ENCODE results near the gene SLC22A7.

SLC22A7 gene

DNA sequence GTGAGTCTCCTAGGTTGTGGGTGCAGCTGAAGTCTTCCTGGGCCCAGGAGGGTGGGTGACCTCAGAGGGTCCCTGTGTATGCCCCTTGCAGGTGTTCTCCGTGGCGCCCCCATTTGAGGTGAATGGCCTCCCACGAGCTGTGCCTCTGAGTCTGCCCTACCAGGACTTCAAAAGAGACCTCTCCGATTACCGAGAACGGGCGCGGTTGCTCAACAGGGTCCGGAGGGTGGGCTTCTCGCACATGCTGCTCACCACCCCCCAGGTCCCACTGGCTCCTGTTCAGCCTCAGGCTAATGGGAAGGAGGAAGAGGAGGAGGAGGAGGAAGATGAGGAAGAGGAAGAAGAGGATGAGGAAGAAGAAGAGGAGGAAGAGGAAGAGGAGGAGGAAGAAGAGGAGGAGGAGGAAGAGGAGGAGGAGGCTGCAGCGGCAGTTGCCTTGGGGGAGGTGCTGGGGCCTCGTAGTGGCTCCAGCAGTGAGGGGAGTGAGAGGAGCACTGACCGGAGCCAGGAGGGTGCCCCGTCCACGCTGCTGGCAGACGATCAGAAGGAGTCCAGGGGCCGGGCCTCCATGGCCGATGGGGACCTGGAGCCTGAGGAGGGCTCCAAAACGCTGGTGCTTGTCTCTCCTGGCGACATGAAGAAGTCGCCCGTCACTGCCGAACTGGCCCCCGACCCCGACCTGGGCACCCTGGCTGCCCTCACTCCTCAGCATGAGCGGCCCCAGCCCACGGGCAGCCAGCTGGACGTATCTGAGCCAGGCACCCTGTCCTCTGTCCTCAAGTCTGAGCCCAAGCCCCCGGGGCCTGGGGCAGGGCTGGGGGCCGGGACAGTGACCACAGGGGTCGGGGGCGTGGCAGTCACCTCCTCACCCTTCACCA lies 15.2 kb upstream of the SLC22A7 start:
- DNase-seq (ENCODE audit: extremely low read depth in 1 of 2, low read depth in 1 of 2) = no peak

DNA sequence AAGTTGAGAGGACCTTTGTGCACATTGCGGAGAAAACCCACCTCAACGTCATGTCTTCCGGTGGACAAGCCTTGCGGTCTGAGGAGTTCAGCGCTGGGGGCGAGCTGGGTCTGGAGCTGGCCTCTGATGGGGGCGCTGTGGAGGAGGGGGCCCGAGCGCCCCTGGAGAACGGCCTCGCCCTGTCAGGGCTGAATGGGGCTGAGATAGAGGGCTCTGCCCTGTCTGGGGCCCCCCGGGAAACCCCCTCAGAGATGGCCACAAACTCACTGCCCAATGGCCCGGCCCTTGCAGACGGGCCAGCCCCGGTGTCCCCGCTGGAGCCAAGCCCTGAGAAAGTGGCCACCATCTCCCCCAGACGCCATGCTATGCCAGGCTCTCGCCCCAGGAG lies 14.6 kb upstream of the SLC22A7 start:
- DNase-seq (ENCODE audit: extremely low read depth in 1 of 2, low read depth in 1 of 2) = no peak

DNA sequence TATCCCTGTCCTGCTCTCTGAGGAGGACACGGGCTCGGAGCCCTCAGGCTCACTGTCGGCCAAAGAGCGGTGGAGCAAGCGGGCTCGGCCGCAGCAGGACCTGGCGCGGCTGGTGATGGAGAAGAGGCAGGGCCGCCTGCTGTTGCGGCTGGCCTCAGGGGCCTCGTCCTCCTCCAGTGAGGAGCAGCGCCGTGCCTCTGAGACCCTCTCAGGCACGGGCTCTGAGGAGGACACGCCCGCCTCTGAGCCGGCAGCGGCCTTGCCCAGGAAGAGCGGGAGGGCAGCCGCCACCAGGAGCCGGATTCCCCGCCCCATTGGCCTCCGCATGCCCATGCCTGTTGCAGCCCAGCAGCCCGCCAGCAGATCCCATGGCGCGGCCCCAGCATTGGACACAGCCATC lies 14.2 kb upstream of the SLC22A7 start:
- DNase-seq (ENCODE audit: extremely low read depth in 1 of 2, low read depth in 1 of 2) = no peak

DNA sequence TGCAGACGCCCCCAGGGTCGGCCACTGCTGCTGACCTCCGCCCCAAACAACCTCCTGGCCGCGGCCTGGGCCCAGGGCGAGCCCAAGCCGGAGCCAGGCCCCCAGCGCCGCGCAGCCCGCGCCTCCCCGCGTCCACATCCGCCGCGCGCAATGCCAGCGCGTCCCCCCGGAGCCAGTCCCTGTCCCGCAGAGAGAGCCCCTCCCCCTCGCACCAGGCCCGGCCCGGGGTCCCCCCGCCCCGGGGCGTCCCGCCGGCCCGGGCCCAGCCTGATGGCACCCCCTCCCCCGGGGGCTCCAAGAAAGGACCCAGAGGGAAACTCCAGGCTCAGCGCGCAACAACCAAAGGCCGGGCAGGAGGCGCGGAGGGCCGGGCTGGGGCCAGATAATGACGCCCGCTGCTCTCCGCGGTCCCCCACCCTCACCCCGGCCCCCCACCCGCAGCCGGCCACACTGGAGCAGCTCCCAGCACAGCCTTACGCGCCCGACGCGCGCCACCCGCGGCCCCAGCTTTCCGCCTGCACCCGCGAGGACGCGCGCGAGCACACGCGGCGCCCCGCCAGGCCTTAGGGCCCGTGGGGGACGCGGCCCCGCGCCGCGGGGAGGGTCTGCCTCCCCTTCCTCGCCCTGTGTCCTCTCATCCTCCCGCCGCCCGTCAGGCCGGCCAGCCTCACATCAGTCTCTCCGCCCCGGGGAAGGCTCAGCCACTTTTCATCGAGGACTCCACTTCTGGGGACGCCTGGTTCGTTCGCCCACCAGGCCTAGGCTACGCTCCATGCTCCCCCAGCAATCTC lies 12.9 kb upstream of the SLC22A7 start:
- no peak for DNase-seq (ENCODE audit: extremely low read depth in 1 of 2, low read depth in 1 of 2)

DNA sequence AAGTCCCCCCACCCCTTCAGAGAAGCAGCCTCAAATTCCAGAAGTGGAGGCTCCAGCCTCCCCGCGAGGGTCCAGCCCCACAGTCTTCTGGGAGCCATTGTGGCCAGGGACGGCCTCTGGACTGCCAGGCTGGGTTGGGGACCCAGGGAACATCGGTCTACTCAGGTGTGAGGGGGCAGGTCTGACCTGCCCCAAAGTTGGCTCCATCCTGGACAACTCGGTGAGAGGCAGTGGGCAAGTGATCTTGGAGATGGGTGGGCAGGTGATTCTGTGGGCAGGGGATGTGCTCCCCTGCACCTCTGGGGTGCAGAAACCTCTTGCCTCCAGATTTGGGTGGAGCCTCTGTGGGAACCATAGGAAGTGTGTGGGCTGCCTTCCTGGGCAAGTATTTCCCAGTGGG lies 12.2 kb upstream of the SLC22A7 start:
- no peak for DNase-seq (ENCODE audit: extremely low read depth in 1 of 2, low read depth in 1 of 2)

DNA sequence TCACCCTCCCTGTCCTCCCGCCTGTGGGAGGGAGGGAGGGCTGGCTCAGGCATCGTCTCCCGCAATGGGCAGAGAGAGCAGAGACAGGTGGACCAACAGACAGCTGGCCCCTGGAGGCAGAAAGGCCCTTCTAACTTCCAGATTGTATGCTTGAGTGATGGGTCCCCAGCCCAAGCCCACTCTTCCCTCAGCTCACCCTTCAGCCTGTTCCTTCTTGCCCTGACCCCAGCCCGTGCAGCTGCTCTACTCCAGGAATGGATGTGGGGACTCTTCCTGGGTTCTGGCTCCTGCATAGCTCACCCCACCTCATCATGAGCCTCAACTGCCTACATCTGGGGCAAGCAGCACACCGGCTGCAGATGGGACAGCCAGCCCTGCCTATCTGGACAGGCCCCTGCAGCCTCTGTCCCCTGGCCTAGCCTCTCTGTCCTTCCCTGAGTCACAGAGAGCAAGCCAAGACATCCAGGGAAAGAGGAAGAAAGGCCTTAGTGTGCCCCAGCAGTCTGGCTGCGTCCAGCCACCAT lies 11.5 kb upstream of the SLC22A7 start:
- DNase-seq (ENCODE audit: extremely low read depth in 1 of 2, low read depth in 1 of 2) = no peak

DNA sequence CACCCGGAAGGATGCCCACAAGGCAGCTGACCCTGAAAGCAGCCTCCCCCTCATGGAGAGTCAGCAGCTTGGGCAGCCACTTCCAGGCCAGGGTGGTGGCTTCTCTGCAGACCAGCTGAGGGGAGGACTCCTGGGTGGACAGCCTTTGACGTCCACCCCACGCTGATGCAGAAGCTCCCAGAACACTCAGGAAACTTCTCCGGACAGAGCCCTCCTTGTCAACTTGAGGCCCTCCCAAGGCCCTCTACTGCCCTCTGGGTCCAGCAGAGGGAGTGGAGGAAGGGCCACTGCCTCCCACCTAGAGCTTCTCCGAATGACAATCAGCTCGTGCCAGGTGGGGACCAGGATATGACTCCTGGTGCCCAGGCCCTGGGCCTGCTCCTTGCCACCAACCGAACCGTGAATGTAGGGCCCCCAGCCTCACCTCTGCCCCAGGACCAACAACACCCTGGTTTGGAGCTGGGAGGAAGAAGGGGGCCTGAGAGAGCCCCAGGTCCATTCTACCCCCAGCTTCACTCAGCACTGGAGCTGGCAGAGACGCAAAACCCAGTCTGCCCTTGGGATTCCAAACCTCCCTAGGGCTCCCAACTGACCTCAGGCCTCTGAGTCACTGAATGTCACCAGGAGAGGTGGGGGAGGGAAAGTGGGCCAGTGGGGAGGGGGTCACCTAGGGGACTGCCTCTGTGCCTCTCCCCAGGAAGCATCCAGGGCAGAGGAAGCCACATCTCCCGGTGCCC lies 10.9 kb upstream of the SLC22A7 start:
- no peak for DNase-seq (ENCODE audit: extremely low read depth in 1 of 2, low read depth in 1 of 2)

DNA sequence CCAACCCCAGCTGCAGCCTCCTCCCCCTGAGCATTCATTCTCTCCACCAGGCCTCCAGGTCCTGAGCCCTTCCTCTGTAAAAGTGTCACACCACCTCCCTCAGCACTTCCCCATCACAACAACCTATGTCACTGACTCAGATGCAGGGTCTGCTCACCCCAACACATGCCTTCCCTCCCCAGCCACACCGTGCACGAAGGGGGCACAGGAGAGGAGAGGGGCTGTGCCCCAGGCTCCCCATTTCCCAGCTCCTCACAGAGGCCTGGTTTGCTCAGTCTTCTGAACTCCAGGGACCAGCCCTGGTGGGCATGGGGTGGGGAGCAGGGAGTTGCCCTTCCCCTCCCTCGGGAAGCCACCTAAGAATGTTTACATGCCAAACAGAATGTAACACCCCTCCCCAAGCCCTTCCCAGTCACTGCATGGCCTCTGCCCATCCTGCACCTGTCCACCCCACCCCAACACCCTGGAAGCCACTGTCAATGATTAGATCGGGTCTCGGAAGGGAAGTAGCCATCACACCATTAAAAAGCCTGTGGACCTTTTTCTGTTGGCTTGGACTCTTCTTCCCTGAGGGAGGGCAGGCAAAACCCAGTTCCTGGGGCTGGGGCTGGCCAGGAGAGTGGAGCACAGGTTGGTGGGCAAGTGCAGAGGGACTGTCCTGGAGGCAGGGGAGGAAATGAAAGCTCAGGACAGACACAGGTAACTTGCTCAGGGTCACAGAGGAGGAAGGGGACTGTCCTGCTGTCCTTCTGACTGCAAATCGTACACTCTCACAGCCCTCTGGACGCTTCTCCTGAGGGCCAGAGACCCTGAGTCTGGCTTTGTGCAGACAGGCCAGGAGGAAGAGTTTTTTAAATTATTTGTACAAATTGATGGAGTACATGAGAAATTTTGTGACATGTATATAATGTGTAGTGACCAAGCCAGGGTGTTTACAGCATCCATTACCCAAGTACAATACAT lies 10.1 kb upstream of the SLC22A7 start:
- no peak for DNase-seq (ENCODE audit: extremely low read depth in 1 of 2, low read depth in 1 of 2)

DNA sequence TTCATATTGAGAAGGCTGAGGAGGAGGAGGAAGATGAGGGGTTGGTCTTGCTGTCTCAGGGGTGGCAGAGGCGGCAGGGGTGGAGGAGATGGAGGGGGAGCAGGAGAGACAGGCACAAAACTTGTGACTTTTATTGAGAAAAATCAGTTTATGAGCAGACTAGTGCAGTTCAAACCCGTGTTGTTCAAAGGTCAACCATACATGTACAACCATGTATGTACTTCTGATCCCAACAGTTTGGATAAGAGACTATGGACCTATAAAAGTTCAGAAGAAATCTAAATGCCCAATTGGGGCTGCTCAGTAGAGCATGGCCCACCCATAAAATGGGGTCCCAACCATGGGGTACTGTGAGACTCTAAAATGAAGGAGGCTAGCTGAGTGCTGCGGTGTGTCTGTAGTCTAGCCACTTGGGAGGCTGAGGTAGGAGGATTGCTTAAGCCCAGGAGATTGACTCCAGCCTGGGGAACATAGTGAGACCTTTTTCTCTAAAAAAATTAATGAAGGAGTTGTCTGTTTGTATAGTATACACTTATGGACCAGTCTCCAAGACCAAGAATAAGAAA lies 7.6 kb upstream of the SLC22A7 start:
- DNase-seq (ENCODE audit: extremely low read depth in 1 of 2, low read depth in 1 of 2) = no peak

DNA sequence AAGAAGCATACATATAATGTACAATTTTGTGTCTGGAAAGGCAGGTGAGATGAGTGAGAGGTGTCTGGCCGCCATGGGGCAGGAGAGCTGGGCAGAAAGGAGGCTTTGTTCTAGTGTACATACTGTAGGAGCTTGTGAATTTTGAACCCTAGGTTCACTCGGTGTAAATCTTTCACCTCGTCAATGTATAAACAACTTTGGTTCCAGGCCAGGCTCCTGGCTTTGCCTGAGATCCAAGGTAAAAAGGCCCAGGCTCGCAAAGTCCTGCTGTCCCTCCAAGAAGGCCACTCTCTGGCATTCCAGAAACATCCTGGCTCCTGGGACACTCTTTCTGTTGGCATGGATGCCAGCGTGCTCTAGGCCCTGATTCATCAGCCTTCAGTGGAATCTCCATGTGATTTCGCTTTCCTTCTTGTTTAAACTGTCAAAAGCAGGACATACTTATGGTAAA lies 7.1 kb upstream of the SLC22A7 start:
- no peak for DNase-seq (ENCODE audit: extremely low read depth in 1 of 2, low read depth in 1 of 2)

DNA sequence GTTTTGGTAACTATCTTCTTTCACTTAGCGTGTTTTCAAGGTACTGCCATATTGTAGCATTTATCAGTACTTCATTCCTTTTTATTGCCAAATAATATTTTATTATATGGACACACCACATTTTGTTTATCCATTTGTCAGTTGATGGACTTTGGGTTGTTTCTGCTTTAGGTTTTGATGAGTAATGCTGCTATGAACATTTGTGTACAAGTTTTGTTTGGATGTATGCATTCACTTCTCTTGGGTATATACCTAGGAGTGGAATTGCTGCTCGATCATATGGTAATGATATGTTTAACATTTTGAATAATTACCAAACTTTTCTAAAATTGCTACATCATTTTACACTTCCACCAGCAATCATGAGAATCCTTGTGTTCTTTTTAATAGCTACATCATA lies 6.4 kb upstream of the SLC22A7 start:
- DNase-seq (ENCODE audit: extremely low read depth in 1 of 2, low read depth in 1 of 2) = no peak

DNA sequence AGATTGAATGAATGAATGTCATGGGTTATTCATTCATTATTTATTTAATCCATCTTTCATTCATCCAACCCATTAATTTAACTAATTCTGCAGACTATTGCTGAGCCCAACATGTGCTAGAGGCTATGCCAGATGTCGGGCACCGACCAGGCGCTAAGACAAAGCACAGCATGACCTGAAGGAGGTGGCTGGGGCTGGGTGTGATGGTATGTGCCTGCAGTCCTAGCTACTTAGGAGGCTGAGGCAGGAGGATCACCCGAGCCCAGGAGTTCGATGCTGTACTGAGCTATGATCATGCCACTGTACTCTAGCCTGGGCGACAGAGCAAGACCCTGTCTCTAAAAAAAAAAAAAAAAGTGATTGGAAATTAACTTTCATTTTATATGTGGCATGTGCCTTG lies 5.7 kb upstream of the SLC22A7 start:
- DNase-seq (ENCODE audit: extremely low read depth in 1 of 2, low read depth in 1 of 2) = no peak

DNA sequence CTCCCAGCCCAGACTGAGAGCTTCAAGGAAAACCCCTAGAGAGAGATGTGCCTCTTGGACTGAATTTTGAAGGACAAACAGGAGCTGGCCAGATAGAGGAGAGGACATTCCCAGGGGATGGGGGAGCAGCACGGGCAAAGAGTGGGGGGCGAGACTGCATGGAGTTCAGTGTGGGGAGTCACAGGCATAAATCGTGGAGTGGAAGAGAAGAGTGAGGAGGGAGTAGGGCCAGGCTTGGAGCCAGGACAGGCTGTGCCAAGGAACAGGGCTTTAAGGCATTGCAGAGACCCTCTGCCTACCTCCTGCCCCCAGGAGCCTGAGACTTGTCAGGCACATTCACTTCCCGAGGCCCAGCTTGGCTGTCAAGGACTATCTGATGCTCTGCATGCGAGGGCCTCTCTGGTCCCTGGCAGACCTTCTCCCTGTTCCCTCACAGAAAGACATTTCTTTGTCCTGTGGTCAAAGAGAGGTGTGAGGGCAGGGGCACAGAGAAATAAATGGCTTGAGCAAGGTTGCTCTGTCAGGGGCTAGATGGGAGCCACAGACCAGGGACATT lies 5.2 kb upstream of the SLC22A7 start:
- DNase-seq (ENCODE audit: extremely low read depth in 1 of 2, low read depth in 1 of 2) = no peak

DNA sequence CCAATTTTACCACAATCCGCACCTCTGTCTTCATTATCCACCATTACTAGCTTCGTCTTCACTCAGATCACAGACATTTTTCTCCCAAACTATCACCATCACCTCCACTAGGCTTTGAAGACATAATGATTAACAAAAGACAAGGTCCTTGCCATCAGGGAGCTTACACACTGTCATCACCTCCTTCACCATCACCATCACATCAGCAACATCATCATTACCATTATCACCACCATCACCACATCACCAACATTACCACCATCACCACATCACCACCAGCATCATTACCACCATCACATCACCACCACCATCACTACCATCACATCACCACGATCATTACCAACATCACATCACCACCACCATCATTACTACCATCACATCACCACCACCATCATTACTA lies 4.4 kb upstream of the SLC22A7 start:
- DNase-seq (ENCODE audit: extremely low read depth in 1 of 2, low read depth in 1 of 2) = no peak

DNA sequence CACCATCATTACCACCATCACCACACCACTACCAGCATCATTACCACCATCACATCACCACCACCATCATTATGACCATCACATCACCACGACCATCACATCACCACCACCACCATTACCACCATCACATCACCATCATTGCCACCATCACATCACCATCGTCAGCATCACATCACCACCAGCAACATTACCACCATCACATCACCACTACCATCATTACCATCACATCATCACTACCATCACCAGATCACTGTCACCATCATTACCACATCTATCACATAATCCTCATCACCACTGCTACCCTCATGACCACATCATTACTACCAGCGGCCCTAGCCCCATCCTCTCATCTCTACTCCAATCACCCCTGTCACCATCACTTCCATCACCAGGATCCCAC lies 3.5 kb upstream of the SLC22A7 start:
- no peak for DNase-seq (ENCODE audit: extremely low read depth in 1 of 2, low read depth in 1 of 2)

DNA sequence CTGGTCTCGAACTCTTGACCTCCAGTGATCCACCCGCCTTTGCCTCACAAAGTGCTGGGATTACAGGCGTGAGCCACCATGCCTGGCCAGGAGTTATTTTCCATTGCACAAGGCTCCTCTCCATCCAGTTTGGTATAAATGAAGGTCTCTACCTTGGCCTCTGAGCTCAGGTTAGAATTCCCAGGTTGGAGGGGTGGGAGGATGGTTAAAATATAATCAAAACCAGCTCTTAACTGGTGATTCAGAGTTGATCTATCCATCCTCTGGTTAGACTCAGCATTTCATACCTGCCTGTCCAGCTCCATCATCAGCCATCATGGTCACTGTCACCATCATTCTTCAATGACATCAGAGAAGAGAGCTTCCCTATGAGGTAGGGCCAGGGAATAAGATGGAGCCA lies 2.6 kb upstream of the SLC22A7 start:
- no peak for DNase-seq (ENCODE audit: extremely low read depth in 1 of 2, low read depth in 1 of 2)

DNA sequence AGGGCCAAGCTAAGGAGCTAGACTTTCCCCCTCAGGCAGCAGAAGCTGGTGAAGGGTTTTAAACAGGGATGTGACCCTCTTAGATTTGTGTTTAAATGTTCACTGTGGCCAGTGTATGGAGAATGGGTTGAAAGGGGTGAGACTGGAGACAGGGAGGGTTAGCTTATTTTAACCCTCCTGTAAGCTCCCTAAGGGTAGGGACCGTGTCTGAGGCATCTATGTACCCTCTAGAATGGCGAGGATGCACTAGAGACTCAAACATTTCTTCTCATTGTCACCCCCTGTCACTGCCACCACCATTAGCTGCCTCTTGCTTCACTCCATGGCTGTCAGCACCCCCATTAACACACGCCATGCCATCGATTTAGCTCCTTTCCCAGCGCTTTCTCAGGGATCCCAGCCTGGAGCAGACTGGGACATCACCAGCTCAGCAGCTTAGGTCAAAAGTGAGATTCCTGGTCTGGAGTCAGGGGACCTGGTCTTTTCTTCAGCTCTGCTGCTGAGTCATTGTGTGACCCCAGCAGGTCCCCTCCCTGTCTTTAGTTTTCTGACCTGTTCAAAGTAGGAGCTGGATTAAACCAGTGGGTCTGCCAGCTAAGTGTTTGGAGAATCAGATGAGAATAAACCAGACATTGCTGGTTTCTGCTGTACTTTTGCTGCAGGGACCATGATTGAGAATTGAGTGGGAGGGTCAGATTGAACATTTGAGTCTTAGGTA lies 1.1 kb upstream of the SLC22A7 start:
- DNase-seq (ENCODE audit: extremely low read depth in 1 of 2, low read depth in 1 of 2) = no peak

DNA sequence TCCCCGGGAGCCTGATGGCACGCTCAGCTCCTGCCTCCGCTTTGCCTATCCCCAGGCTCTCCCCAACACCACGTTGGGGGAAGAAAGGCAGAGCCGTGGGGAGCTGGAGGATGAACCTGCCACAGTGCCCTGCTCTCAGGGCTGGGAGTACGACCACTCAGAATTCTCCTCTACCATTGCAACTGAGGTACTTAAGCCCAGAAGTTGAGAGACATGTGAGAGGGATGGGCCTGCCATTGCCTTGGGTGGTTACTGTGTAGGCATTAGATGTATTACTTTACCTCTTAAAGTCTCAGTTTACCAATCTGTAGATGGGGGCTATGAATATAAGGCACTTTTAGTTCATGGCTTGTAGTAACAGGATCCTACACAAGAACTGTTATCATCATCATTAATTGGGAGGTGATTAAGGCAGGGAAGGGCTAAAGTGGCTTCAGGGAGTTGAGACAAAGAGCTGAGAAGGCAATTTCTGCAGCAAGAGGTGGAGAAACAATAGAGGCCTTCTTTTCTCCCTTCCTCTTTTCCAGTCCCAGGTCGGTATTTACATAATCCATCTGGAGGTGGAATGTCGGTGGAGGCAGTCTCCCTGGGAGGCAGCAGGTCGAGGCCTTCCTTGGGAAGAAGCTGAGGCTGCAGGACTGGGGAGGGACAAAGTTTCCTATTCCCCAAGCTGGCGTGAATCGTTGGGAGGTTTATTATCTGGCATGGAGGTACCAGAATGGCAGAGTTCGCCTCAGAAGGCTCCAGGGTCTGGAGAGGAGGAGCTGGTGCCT lies 691 bp downstream of the SLC22A7 start:
- no peak for DNase-seq (ENCODE audit: extremely low read depth in 1 of 2, low read depth in 1 of 2)

Measured in stimulated activated CD8-positive, alpha-beta memory T cell treated with anti-CD3 and anti-CD28 coated beads, Interleukin-7, amount 100 ng/mL, for 48 hours (primary cell).